ENCODE results near the gene PKN1. TPM values are rescaled to one million over a fixed set of nuclear protein-coding genes. Genes with fewer than 3 reads are reported as not detected.

Gene PKN1
- total RNA-seq, 1 donor from 2014 or later = 106 TPM

DNA sequence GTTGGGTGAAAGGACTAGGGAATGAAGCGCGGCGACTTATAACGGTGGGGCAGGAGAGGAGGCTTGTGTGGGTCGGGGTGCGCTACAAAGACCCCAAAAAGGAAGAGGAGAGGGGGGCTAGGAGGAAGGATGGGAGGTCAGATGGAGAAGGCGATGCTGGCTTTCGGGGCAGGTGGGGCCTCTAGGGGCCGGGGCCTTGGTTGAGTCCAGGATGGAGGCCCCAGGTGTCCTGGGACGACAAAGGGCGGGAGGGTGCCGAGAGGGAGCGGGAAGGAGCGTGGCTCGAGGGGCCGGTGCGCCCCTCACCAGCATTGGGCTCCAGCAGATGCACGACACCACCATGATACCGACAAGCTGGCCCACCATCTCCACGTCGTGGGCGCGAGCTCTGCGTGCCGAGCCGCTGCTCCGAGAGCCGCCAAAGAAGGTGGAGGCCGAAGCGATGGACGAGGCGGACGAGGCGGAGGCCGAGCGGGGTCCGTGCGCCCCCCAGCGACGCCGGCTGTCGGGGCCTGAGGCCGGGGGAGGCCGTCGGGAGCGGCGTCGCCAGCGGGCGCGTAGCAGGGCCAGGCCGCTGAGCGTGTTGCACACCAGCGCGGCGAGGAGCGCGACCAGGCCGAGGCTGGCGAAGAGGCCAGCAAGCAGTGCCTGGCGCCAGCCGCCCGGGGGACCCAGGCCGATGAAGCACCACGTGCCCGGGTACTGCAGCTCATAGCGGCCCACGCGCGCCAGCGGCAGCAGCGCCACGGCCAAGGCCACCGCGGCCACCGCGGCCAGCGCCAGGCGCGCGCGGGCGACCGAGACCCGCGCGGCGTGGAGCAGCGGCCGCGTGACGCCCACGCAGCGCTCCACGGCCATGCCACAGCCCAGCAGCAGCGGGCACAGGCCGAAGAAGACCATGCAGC, 40.2 kb downstream of the PKN1 start:
- Mint-ChIP-seq H3K4me1 (ENCODE audit: low read depth) (peaks cover 3% of the 10 kb centered on the region), H3K36me3 (ENCODE audit: insufficient read depth) (peaks cover 9% of the 10 kb centered on the region), H3K9me3 (ENCODE audit: low read depth) (no peaks in the 10 kb centered on the region), H3K27ac (no peak overlapping the region), H3K27me3 (no peaks in the 10 kb centered on the region), H3K4me3 (ENCODE audit: low read depth) (no peak overlapping the region)
- DNase-seq (ENCODE audit: low spot score, unreplicated experiment) = no peak
- TF ChIP-seq, protein P1, sequence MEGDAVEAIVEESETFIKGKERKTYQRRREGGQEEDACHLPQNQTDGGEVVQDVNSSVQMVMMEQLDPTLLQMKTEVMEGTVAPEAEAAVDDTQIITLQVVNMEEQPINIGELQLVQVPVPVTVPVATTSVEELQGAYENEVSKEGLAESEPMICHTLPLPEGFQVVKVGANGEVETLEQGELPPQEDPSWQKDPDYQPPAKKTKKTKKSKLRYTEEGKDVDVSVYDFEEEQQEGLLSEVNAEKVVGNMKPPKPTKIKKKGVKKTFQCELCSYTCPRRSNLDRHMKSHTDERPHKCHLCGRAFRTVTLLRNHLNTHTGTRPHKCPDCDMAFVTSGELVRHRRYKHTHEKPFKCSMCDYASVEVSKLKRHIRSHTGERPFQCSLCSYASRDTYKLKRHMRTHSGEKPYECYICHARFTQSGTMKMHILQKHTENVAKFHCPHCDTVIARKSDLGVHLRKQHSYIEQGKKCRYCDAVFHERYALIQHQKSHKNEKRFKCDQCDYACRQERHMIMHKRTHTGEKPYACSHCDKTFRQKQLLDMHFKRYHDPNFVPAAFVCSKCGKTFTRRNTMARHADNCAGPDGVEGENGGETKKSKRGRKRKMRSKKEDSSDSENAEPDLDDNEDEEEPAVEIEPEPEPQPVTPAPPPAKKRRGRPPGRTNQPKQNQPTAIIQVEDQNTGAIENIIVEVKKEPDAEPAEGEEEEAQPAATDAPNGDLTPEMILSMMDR (IDR thresholded peaks at IDR 0.05; ENCODE audit: unreplicated experiment) = no peak

DNA sequence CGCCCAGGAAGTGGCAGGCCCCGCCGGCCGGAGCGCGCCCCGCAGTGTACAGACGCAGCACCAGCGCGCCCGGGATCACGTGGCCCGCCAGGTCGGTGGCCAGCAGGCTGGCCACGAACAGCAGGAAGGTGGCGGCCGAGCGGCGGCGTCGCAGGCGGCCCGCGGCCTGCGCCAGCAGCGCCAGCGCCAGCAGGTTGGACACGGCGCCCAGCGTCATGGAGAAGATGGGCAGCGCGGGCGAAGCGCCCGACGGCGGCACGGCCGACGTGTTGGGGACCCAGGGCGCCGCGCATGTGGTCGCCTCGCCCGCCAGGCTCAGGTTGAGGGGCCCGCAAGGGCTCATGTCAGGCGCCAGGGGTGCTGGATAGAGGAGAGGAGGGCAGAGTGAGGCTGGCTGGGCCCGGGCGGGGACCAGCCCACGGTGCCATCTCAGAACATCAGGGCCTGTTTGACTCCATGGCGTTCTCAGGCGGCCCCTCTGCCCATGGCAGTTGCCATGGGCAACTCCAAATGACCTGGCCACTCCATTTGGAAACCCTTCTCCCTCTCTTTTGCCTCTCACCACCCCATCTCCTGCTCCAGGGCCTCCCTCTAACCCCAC, 41.0 kb downstream of the PKN1 start:
- no peak overlapping the region for H3K27ac Mint-ChIP-seq
- H3K9me3 Mint-ChIP-seq (ENCODE audit: low read depth) = no peaks in the 10 kb centered on the region
- TF ChIP-seq, protein P1 (IDR thresholded peaks at IDR 0.05; ENCODE audit: unreplicated experiment) = no peak
- peaks cover 3% of the 10 kb centered on the region for H3K4me1 Mint-ChIP-seq (ENCODE audit: low read depth)
- peaks cover 7% of the 10 kb centered on the region for H3K36me3 Mint-ChIP-seq (ENCODE audit: insufficient read depth)
- no peak overlapping the region for H3K4me3 Mint-ChIP-seq (ENCODE audit: low read depth)
- no peak for DNase-seq (ENCODE audit: low spot score, unreplicated experiment)
- no peaks in the 10 kb centered on the region for H3K27me3 Mint-ChIP-seq

DNA sequence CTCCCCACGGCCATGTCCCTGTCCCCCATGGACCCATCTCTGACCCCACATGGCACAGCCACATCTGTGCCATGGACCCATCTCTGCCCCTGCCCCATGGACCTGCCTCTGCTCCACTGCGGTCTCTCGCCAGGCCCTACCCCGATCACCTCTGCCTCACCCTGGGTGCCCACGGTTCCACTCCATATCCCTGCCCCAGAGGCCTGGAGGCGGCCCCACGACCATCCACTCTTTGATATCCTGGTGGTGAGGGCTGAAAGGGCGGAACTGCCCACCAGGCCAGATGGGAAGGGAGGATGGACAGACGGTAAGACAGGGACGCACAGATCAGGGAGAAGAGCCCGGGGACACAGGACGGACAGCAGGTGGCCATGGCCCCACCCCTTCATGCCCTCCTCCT, 41.7 kb downstream of the PKN1 start:
- H3K27me3 Mint-ChIP-seq = no peaks in the 10 kb centered on the region
- no peak for DNase-seq (ENCODE audit: low spot score, unreplicated experiment)
- H3K36me3 Mint-ChIP-seq (ENCODE audit: insufficient read depth) = peaks cover 5% of the 10 kb centered on the region
- no peaks in the 10 kb centered on the region for H3K9me3 Mint-ChIP-seq (ENCODE audit: low read depth)
- no peak overlapping the region for H3K4me3 Mint-ChIP-seq (ENCODE audit: low read depth)
- H3K4me1 Mint-ChIP-seq (ENCODE audit: low read depth) = peaks cover 3% of the 10 kb centered on the region
- TF ChIP-seq, protein P1 (IDR thresholded peaks at IDR 0.05; ENCODE audit: unreplicated experiment) = no peak
- no peak overlapping the region for H3K27ac Mint-ChIP-seq

DNA sequence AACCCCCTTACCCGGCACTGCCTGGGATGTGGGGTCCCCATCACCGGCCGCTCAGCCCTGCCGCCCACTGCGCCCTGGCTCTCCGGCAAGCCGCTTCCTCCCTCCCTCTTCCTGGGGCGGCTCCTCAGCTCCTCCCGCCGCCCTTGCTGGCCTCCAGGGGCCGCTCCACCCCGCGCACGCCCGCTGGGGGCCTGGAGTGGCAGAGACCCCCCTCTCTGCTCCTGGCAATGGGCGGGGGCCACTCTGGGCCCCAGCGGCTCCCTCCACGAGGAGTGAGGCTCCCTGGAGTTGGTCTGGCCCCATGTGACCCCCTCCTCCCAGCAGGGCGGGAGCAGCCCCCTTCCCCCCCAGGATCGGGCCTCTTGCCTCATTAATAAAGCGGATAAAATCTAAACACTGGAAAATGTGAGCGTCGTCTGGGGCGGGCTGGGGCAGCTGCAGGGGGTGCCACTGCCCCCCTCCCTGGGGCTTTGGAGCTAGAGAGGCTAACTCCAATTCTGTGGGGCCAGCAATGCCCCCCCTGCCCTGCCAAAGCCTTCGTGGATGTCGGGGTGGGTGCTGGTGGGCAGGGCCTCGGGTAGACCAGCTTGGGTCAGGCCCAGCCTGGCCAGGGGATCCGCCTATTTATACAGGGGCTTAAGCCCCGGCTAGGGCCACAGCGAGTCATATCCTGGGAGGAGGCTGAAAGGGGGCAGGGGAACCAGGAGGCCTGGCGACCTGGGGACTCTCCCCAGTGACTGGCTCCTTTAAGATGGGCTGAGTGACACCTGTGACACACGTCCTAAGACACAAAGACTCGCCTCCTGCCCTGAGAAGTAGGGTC, 42.4 kb downstream of the PKN1 start, which contains the start of gene PTGER1:
Gene PTGER1, minus strand, starts transcription at position 104 of the 823 bp plus-strand sequence. CDS start 1,034 bp downstream, outside the sequence.
- H3K4me1 Mint-ChIP-seq (ENCODE audit: low read depth) = peaks cover 3% of the 10 kb centered on the region
- no peaks in the 10 kb centered on the region for H3K27me3 Mint-ChIP-seq
- peaks cover 5% of the 10 kb centered on the region for H3K36me3 Mint-ChIP-seq (ENCODE audit: insufficient read depth)
- no peak within 1 kb of the TSS for H3K4me3 Mint-ChIP-seq (ENCODE audit: low read depth)
- H3K9me3 Mint-ChIP-seq (ENCODE audit: low read depth) = no peaks in the 10 kb centered on the region
- no peak for DNase-seq (ENCODE audit: low spot score, unreplicated experiment)
- TF ChIP-seq, protein P1 (IDR thresholded peaks at IDR 0.05; ENCODE audit: unreplicated experiment) = peak; percentile 42
- H3K27ac Mint-ChIP-seq = no peak within 1 kb of the TSS

DNA sequence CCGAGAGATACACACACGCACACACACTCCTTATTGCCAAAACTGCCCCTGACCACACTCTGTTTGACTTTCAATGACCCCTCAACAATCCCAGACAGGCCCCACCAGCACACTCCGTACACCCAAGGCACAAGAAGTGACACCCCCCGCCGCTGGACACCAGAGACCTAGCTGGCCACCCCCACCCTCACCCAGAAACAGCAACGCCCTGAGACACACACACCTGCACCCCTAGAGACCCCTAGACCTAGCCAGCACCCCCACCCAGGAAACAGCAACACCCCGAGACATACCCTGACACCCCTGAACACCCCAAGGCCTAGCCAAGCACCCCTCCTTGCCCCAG, 43.2 kb downstream of the PKN1 start:
- TF ChIP-seq, protein P1 (IDR thresholded peaks at IDR 0.05; ENCODE audit: unreplicated experiment) = no peak
- peaks cover 3% of the 10 kb centered on the region for H3K4me1 Mint-ChIP-seq (ENCODE audit: low read depth)
- peaks cover 5% of the 10 kb centered on the region for H3K36me3 Mint-ChIP-seq (ENCODE audit: insufficient read depth)
- no peak for DNase-seq (ENCODE audit: low spot score, unreplicated experiment)
- H3K9me3 Mint-ChIP-seq (ENCODE audit: low read depth) = no peaks in the 10 kb centered on the region
- H3K27ac Mint-ChIP-seq = no peak overlapping the region
- no peak overlapping the region for H3K4me3 Mint-ChIP-seq (ENCODE audit: low read depth)
- H3K27me3 Mint-ChIP-seq = no peaks in the 10 kb centered on the region
